WTC11 (cell line): ENCODE measurements around the gene FBXO36. TPM values are rescaled to one million over a fixed set of nuclear protein-coding genes. Genes with fewer than 3 reads are reported as not detected.

ENCODE experiments used
- ATAC-seq: fragments of 200-7000 bp; cut with Tn5 transposase; 2 replicates; pipeline ENCODE4 v1.10.0; 2021; ENCODE audit warnings: mild to moderate bottlenecking, moderate library complexity
- CTCF ChIA-PET: fragments of 300-600 bp; sonication (Branson Sonifier 250); formaldehyde crosslinking; loops from one replicate; lab custom pipeline; 2021; ENCODE audit warnings: antibody characterized with exemption; lab: Charles Lee
- POLR2A ChIA-PET: fragments of 350-600 bp; sonication (Branson Sonifier 250); formaldehyde crosslinking; loops from one replicate; lab custom pipeline; 2021; ENCODE audit warnings: antibody characterized with exemption; lab: Charles Lee
- DNase-seq: peaks from one replicate; pipeline ENCODE4 v3.0.0; 2021; ENCODE audit warnings: low spot score
- H3K27ac Mint-ChIP-seq: 2 replicates; pipeline ENCODE4 v1.8.0; 2021; ENCODE audit warnings: mixed read lengths
- H3K27me3 Mint-ChIP-seq: 2 replicates; pipeline ENCODE4 v1.8.0; 2021; ENCODE audit warnings: low read depth, mild to moderate bottlenecking, moderate library complexity, mixed read lengths
- H3K36me3 Mint-ChIP-seq: 2 replicates; pipeline ENCODE4 v1.8.0; 2021; ENCODE audit warnings: mixed read lengths
- H3K4me1 Mint-ChIP-seq: 2 replicates; pipeline ENCODE4 v1.8.0; 2022; ENCODE audit warnings: mixed read lengths
- H3K4me3 Mint-ChIP-seq: 2 replicates; pipeline ENCODE4 v1.8.0; 2021; ENCODE audit warnings: mild to moderate bottlenecking, moderate library complexity, mixed read lengths
- H3K9me3 Mint-ChIP-seq: 2 replicates; pipeline ENCODE4 v1.8.0; 2021; ENCODE audit warnings: mixed read lengths
- CREM ChIP-seq: sonication (generic); formaldehyde crosslinking; IDR thresholded peaks from 2 replicates; pipeline ENCODE4 v1.8.1; 2022; ENCODE audit warnings: mild to moderate bottlenecking, missing genetic modification reagents, moderate library complexity
- ELF4 ChIP-seq: sonication (generic); formaldehyde crosslinking; IDR thresholded peaks from 2 replicates; pipeline ENCODE4 v1.8.1; 2022; ENCODE audit warnings: low read depth, mild to moderate bottlenecking, moderate library complexity, missing genetic modification reagents
- FOXK1 ChIP-seq: sonication (generic); formaldehyde crosslinking; IDR thresholded peaks from 2 replicates; pipeline ENCODE4 v1.8.0; 2022; ENCODE audit warnings: mild to moderate bottlenecking, moderate library complexity, missing genetic modification reagents
- GTF2I ChIP-seq: fragments of 250-450 bp; sonication (Bioruptor Pico); conservative IDR thresholded peaks from 2 replicates; pipeline ENCODE4 v1.4.0; 2021; ENCODE audit warnings: mild to moderate bottlenecking
- JUN ChIP-seq: sonication (generic); formaldehyde crosslinking; IDR thresholded peaks from 2 replicates; pipeline ENCODE4 v1.8.0; 2023; ENCODE audit warnings: mild to moderate bottlenecking, missing genetic modification reagents
- MYBL2 ChIP-seq: sonication (generic); formaldehyde crosslinking; IDR thresholded peaks from 2 replicates; pipeline ENCODE4 v1.8.1; 2023; ENCODE audit warnings: mild to moderate bottlenecking, moderate library complexity, missing genetic modification reagents
- RORB ChIP-seq: fragments of 250-450 bp; sonication (Bioruptor Pico); IDR thresholded peaks from 2 replicates; pipeline ENCODE4 v1.9.0; 2021; ENCODE audit warnings: mild to moderate bottlenecking
- TEAD4 ChIP-seq: sonication (generic); formaldehyde crosslinking; IDR thresholded peaks from 2 replicates; pipeline ENCODE4 v1.8.0; 2022; ENCODE audit warnings: mild to moderate bottlenecking, missing genetic modification reagents
- total RNA-seq: library from RNA; stranded (reverse); gene quantifications from 3 replicates; pipeline ENCODE4 v1.2.3, GENCODE V29; 2021
- TF ChIP-seq, protein P1 (sequence below): sonication (generic); formaldehyde crosslinking; conservative IDR thresholded peaks from 2 replicates; pipeline ENCODE4 v1.8.1; 2023; ENCODE audit warnings: mild to moderate bottlenecking, low read depth, missing genetic modification reagents, moderate library complexity
- TF ChIP-seq, protein P2 (sequence below): fragments of 250-450 bp; sonication (Bioruptor Pico); IDR thresholded peaks from 2 replicates; pipeline ENCODE4 v1.9.0; 2021; ENCODE audit warnings: mild to moderate bottlenecking
- TF ChIP-seq, protein P3 (sequence below): sonication (generic); formaldehyde crosslinking; IDR thresholded peaks from 2 replicates; pipeline ENCODE4 v1.8.1; 2023; ENCODE audit warnings: mild to moderate bottlenecking, missing genetic modification reagents, moderate library complexity
- TF ChIP-seq, protein P4 (sequence below): sonication (generic); formaldehyde crosslinking; IDR thresholded peaks from 2 replicates; pipeline ENCODE4 v1.8.0; 2022; ENCODE audit warnings: mild to moderate bottlenecking, missing genetic modification reagents
- TF ChIP-seq, protein P5 (sequence below): sonication (generic); formaldehyde crosslinking; IDR thresholded peaks from 2 replicates; pipeline ENCODE4 v1.8.1; 2023; ENCODE audit warnings: mild to moderate bottlenecking, missing genetic modification reagents
- TF ChIP-seq, protein P6 (sequence below): sonication (generic); formaldehyde crosslinking; IDR thresholded peaks from 2 replicates; pipeline ENCODE4 v1.8.0; 2022; ENCODE audit warnings: missing genetic modification reagents
- TF ChIP-seq, protein P7 (sequence below): sonication (generic); formaldehyde crosslinking; IDR thresholded peaks from 2 replicates; pipeline ENCODE4 v1.8.0; 2022; ENCODE audit warnings: mild to moderate bottlenecking, missing genetic modification reagents
- TF ChIP-seq, protein P8 (sequence below): fragments of 250-450 bp; sonication (Bioruptor Pico); IDR thresholded peaks from 2 replicates; pipeline ENCODE4 v2.1.2; 2022; ENCODE audit warnings: mild to moderate bottlenecking, moderate library complexity

The FBXO36 gene
- total RNA-seq, 1 experiment from 2014 or later = 5.3 TPM

DNA sequence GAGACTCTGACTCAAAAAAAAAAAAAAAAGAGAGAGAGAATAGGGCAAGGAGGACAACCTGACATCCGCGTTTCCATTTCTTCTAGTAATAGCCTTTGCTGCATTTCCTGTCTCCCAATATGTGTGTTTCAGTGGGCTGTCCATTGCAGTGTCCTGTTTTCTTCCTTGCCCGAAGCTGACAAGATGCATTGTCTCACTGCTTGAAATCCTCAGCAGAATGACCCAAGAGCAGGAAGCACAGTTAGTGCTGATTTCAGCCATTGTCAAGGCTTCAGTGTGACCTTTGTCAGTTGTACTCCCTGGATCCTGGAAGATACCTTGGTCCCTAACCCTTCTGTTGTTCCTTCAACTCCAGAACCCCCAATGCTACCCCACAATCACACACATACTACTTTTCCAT, 75.3 kb downstream of the FBXO36 start:
- H3K4me1 Mint-ChIP-seq = no peaks in the 10 kb centered on the region
- DNase-seq (no peak), ATAC-seq (no peak)
- ChIA-PET POLR2A (no interaction called here), CTCF (no interaction called here)
- H3K27ac Mint-ChIP-seq = no peak overlapping the region
- no peaks in the 10 kb centered on the region; the same call in 1 of the 2 replicates for H3K36me3 Mint-ChIP-seq
- no peaks in the 10 kb centered on the region for H3K9me3 Mint-ChIP-seq
- TF ChIP-seq TEAD4 (CRISPR knock-in tag) (no peak), FOXK1 (CRISPR knock-in tag) (no peak), CREM (CRISPR knock-in tag) (no peak), RORB (no peak)
- TF ChIP-seq, protein P1, sequence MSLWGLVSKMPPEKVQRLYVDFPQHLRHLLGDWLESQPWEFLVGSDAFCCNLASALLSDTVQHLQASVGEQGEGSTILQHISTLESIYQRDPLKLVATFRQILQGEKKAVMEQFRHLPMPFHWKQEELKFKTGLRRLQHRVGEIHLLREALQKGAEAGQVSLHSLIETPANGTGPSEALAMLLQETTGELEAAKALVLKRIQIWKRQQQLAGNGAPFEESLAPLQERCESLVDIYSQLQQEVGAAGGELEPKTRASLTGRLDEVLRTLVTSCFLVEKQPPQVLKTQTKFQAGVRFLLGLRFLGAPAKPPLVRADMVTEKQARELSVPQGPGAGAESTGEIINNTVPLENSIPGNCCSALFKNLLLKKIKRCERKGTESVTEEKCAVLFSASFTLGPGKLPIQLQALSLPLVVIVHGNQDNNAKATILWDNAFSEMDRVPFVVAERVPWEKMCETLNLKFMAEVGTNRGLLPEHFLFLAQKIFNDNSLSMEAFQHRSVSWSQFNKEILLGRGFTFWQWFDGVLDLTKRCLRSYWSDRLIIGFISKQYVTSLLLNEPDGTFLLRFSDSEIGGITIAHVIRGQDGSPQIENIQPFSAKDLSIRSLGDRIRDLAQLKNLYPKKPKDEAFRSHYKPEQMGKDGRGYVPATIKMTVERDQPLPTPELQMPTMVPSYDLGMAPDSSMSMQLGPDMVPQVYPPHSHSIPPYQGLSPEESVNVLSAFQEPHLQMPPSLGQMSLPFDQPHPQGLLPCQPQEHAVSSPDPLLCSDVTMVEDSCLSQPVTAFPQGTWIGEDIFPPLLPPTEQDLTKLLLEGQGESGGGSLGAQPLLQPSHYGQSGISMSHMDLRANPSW = no peak
- TF ChIP-seq, protein P2, sequence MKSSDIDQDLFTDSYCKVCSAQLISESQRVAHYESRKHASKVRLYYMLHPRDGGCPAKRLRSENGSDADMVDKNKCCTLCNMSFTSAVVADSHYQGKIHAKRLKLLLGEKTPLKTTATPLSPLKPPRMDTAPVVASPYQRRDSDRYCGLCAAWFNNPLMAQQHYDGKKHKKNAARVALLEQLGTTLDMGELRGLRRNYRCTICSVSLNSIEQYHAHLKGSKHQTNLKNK (CRISPR knock-in tag) = no peak
- TF ChIP-seq, protein P3, sequence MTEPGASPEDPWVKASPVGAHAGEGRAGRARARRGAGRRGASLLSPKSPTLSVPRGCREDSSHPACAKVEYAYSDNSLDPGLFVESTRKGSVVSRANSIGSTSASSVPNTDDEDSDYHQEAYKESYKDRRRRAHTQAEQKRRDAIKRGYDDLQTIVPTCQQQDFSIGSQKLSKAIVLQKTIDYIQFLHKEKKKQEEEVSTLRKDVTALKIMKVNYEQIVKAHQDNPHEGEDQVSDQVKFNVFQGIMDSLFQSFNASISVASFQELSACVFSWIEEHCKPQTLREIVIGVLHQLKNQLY = no peak
- no peak overlapping the region for H3K4me3 Mint-ChIP-seq
- H3K27me3 Mint-ChIP-seq = no peaks in the 10 kb centered on the region

DNA sequence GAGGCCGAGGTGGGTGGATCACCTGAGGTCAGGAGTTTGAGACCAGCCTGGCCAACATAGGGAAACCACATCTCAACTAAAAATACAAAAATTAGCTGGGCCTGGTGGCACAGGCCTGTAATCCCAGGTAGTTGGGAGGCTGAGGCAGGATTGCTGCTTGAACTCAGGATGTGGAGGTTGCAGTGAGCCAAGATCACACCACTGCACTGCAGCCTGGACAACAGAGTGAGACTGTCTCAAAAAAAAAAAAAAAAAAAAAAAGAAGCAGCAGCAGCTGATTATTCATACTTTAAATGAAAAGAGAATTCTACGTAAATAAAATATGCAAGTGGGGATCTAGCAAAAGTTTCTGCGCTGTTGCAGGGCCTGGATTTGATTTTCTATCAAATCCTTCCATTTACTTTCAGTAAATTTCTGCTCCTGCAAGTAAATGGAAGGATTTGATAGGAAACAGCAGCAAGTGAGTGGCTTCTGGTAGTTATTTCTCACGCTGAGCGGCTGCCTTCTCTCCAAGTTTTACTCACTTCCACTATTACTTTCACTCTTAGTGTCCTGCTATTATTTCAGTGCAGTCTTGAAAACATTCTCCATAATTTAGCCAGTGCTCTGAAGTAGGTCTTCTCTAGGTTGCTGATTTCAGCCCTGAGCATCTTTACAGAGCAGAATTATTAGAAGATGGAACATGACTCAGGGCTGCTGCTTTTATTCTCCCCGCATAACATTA, 78.0 kb downstream of the FBXO36 start:
- no peak overlapping the region for H3K4me3 Mint-ChIP-seq
- ATAC-seq = no peak
- TF ChIP-seq JUN (CRISPR knock-in tag) (no peak), GTF2I (CRISPR knock-in tag) (no peak), MYBL2 (CRISPR knock-in tag) (no peak), ELF4 (CRISPR knock-in tag) (no peak)
- TF ChIP-seq, protein P4, sequence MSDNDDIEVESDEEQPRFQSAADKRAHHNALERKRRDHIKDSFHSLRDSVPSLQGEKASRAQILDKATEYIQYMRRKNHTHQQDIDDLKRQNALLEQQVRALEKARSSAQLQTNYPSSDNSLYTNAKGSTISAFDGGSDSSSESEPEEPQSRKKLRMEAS = no peak
- TF ChIP-seq, protein P5, sequence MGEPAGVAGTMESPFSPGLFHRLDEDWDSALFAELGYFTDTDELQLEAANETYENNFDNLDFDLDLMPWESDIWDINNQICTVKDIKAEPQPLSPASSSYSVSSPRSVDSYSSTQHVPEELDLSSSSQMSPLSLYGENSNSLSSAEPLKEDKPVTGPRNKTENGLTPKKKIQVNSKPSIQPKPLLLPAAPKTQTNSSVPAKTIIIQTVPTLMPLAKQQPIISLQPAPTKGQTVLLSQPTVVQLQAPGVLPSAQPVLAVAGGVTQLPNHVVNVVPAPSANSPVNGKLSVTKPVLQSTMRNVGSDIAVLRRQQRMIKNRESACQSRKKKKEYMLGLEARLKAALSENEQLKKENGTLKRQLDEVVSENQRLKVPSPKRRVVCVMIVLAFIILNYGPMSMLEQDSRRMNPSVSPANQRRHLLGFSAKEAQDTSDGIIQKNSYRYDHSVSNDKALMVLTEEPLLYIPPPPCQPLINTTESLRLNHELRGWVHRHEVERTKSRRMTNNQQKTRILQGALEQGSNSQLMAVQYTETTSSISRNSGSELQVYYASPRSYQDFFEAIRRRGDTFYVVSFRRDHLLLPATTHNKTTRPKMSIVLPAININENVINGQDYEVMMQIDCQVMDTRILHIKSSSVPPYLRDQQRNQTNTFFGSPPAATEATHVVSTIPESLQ (CRISPR knock-in tag) = no peak
- TF ChIP-seq, protein P6, sequence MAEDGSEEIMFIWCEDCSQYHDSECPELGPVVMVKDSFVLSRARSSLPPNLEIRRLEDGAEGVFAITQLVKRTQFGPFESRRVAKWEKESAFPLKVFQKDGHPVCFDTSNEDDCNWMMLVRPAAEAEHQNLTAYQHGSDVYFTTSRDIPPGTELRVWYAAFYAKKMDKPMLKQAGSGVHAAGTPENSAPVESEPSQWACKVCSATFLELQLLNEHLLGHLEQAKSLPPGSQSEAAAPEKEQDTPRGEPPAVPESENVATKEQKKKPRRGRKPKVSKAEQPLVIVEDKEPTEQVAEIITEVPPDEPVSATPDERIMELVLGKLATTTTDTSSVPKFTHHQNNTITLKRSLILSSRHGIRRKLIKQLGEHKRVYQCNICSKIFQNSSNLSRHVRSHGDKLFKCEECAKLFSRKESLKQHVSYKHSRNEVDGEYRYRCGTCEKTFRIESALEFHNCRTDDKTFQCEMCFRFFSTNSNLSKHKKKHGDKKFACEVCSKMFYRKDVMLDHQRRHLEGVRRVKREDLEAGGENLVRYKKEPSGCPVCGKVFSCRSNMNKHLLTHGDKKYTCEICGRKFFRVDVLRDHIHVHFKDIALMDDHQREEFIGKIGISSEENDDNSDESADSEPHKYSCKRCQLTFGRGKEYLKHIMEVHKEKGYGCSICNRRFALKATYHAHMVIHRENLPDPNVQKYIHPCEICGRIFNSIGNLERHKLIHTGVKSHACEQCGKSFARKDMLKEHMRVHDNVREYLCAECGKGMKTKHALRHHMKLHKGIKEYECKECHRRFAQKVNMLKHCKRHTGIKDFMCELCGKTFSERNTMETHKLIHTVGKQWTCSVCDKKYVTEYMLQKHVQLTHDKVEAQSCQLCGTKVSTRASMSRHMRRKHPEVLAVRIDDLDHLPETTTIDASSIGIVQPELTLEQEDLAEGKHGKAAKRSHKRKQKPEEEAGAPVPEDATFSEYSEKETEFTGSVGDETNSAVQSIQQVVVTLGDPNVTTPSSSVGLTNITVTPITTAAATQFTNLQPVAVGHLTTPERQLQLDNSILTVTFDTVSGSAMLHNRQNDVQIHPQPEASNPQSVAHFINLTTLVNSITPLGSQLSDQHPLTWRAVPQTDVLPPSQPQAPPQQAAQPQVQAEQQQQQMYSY = no peak
- TF ChIP-seq, protein P7, sequence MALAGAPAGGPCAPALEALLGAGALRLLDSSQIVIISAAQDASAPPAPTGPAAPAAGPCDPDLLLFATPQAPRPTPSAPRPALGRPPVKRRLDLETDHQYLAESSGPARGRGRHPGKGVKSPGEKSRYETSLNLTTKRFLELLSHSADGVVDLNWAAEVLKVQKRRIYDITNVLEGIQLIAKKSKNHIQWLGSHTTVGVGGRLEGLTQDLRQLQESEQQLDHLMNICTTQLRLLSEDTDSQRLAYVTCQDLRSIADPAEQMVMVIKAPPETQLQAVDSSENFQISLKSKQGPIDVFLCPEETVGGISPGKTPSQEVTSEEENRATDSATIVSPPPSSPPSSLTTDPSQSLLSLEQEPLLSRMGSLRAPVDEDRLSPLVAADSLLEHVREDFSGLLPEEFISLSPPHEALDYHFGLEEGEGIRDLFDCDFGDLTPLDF = no peak
- TF ChIP-seq, protein P8, sequence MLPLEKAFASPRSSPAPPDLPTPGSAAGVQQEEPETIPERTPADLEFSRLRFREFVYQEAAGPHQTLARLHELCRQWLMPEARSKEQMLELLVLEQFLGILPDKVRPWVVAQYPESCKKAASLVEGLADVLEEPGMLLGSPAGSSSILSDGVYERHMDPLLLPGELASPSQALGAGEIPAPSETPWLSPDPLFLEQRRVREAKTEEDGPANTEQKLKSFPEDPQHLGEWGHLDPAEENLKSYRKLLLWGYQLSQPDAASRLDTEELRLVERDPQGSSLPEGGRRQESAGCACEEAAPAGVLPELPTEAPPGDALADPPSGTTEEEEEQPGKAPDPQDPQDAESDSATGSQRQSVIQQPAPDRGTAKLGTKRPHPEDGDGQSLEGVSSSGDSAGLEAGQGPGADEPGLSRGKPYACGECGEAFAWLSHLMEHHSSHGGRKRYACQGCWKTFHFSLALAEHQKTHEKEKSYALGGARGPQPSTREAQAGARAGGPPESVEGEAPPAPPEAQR (CRISPR knock-in tag) = no peak
- no peaks in the 10 kb centered on the region for H3K27me3 Mint-ChIP-seq
- H3K4me1 Mint-ChIP-seq = no peaks in the 10 kb centered on the region
- no peaks in the 10 kb centered on the region for H3K9me3 Mint-ChIP-seq
- ChIA-PET CTCF (interaction anchor here (0.5 to 0.7 kb wide), 2 partner anchors 160 to 427 kb away, joined by 3 to 4 read pairs; no protein-coding TSS in a partner anchor), POLR2A (no interaction called here)
- H3K27ac Mint-ChIP-seq = no peak overlapping the region
- DNase-seq = no peak
- no peaks in the 10 kb centered on the region; the same call in 1 of the 2 replicates for H3K36me3 Mint-ChIP-seq
